GM18526 (cell line): ENCODE results near the gene PLCB4.

Source experiments
- POLR2A ChIP-seq: IDR thresholded peaks from 3 replicates; pipeline ENCODE4 v1.6.1; 2011; ENCODE audit not compliant: insufficient read length; ENCODE audit errors: extremely low read depth

The PLCB4 gene

DNA sequence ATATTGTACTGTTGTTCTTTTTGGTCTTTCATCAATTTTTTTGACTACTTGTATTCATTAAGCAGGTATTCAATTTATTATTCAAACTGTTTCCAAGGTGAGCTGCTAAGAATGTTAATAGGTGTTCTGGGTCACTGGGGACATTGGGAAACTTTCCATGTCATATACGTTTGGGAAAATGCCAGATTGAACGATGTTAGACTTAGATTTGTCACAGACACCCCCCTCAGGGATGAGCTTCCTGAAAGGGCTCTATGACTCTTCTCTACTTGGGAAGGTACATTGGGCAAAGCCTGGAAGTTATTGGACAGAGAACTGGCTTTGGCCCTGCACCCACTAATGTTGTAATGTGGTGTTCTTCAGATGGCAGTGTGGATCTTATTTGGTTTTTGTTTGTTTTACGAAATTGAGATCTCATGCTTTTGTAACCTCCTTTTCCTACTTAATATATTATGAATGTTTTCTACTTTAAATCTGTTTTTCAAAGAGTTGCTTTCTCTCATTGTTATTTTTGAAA, 42.1 kb downstream of the PLCB4 start:
- TF ChIP-seq POLR2A: no peak

DNA sequence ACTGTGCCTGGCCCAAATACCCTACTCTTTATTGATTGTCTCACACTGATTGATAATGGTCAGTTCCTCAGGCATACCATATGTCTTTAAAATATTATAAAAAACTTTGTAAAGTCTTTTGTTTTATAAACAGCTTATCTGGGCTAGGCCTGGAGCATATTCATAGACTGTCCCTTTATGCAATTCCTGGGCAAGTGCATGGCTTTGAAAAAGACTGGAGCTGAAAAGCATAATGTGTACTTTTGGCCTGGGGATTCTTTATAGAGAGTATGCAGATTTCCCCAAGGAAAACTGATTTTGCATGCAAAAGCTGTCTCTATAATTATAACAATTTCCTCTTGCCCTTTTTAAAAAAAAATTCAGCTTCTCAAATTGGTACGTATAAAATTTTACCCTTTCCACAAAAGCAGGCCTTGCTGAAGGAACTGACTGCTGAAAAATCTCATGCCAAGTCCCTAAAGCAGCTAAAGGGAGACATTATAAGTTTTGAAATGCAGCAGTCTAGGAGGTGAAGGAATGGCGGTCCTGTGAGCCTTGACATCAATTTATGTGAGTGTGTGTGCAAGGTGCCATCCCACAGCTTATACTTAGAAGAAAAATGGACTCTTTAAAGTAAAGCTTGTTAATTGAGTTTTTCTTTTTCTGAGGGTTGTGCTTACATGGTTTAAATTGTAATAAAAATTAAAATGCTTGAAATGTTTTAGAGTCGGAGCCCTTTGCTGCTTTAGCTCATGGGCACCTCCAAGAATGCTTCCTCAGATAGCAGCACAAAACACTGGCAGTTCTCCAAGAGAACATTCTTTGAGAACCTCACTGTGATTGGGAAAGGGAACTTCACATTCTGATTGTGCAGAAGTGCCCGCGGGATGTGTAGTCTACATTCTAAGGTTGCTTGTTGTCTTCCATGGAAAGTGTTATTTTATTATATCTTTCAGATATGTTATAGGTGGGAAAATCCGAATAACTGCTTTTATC, 43.9 kb downstream of the PLCB4 start:
- TF ChIP-seq POLR2A: no peak

DNA sequence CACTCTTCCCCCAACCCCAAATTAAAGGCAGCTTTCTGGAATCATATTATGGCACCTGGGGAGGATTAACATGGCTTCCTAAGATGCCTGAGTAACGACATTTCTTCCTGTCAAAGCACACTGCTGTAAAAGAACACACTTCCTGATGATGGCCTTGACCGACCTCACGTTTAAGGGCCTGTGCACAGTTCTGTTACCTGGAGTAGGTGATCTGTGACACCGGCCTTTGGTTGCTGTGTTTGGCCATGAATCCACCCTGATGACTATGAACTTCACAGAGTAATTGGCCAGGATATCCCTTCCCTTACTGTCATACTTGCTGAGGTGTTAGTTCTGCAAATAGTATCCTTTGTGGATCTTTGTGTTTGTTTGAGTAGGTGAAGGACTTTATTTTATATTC, 45.8 kb downstream of the PLCB4 start:
- TF ChIP-seq POLR2A: no peak

DNA sequence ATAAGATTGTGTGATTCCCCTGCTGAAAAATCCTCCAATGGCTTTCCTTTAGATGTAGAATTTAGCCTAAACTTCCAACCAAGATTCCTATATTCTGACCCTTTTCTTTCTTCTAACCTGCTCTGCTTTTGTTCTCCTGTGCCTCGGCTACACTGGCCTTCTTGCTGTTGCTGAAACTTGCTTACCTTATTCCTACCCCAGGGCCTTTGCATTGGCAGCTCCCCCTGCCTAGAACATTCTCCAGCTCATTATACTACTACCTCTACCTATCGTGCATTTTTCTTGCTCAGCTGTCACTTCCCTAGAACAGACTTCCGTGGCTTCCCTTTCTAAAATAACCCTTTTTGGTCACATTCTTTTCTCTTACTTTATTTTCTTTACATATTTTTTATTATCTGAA, 48.7 kb downstream of the PLCB4 start:
- TF ChIP-seq POLR2A: no peak

DNA sequence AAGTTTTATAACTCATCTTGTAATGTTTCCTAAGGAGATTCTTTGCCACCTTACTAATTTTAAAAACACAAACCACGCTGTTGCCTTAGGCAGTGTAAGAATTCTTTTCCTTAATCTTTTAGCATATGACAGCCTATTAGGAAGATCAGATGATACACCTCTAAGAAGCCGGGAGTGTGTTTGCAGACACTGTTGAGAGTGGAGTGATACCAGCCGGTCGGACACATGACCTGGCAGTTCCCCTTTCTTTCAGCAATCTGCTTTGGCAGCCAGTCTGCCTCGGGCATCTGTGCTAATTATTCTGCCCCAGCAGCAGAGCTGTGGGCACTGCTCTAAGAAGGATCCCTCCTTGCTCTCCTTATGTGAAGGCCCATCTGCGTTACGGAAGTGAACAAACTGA, 50.9 kb downstream of the PLCB4 start:
- no peak for TF ChIP-seq POLR2A

DNA sequence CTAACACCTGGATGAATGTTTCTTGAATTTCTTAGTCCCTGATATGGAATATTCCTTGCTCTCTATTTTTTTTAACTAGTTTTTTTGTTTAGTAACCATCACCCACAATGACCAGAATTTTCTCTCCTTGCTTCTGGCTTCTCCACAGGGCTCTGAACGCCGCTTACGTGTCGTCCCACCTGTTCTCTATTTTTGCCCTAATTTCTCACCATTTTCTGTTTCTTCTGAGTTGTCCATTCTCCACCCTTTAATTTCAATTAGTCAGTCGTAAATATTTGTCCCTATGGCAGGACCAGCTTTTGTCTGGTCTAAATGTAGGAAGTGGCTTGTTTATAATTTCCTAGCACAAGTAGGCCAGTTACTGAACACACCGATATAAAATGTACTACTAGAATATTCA, 52.3 kb downstream of the PLCB4 start:
- TF ChIP-seq POLR2A: no peak

DNA sequence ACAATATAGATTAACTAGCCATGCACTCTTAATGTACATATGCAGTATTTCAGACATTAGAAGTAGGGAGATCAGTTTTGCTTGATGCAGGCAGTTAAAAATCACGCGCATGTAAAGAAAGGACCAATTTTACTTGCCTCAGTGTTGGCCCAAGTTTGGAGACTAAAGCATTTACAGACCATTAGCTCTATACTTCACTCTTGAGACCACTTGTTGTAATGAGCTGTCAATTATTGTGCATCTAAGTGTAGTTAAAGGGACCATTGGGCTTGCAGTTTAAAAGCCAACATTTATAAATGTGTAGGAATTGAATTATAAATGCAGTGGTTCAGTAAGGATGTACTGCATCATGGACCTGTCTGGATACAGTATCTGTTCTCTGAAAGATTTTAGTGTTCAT, 53.7 kb downstream of the PLCB4 start:
- no peak for TF ChIP-seq POLR2A

DNA sequence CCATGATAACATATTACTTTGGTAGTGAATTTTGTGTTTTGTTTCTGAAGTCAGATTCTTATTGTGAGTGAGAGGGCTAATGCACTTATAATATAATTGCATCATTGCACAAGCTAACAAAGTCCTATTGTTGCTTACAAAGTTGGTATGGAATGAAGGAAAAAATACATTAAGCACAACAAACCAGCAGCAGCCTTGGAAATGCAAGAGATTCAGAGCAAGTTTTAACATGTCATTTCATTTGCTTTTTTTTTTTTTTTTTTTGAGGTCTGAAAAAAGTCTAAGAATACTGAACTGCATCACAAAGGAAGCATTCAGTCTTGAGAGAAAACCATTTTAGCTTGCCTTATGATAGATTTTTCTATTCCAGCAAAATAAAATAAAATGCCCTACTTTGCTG, 57.6 kb downstream of the PLCB4 start:
- no peak for TF ChIP-seq POLR2A

DNA sequence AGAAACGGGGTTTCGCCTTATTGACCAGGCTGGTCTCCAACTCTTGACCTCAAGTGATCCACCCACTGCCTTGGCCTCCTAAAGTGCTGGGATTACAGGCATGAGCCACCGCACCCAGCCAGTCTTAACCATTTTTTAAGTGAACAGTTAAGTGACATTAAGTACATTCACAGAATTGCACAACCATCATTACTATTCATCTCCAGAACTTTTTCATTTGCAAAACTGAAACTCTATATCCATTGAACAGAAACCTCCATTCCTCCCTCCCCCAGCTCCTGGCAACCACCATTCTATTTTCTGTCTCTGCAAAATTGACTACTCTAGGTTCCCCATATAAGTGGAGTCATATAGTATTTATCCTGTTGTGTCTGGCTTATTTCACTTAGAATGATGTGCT, 59.7 kb downstream of the PLCB4 start:
- TF ChIP-seq POLR2A: no peak

DNA sequence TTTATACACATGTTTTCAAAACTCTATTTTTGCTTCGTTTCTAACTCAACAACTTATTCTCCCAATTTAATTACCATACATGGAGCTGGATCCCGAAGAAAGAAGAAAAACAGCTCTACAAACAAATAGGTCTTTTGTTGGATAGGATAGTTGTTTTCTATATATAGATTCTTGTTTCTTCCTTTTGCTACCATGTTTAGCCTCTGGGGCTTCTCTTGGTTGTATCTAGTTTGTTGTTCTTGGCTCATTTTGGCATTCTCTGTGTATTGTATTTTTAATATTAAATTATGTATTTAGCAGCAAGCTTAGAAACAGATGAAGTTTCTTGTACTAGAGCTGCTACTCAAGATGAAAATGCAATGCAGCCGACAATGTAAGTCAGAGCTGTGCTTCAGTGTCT, 60.9 kb downstream of the PLCB4 start:
- TF ChIP-seq POLR2A: no peak

DNA sequence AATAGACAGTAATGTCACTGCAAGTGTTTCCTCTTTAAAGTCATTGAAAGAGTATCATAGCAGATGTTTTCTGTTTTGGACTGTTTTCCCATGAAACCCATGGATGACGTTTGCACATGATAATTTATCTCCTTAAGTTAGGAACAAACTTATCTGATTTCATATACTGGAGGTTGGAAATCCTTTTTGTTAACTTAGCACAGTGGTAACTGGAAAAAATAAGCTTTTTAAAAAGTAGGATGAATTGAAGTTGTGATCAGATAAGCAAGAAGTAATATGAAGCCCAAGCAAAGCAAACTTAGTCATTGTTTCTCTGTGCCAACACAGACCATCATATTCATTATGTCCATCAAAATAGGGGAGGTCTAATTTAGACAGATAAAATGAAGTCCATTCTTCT, 61.6 kb downstream of the PLCB4 start:
- no peak for TF ChIP-seq POLR2A

DNA sequence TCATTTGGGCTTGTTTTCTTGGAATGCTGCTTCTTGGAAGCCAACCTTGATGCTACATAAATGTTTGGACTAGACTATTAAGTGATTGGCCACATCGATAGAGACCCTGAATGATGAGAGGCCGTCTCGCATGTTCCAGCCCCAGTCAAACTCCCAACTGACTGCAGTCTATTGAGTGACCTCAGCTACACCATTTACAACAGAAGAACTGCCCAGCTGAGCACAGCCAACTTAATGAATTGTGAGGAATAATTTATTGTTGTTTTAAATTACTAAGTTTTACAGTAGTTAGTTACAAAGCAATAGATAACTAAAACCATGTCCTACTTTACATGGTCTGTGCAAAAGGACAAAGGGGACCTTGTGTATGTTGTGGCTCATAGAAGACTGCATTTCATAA, 63.0 kb downstream of the PLCB4 start:
- no peak for TF ChIP-seq POLR2A

DNA sequence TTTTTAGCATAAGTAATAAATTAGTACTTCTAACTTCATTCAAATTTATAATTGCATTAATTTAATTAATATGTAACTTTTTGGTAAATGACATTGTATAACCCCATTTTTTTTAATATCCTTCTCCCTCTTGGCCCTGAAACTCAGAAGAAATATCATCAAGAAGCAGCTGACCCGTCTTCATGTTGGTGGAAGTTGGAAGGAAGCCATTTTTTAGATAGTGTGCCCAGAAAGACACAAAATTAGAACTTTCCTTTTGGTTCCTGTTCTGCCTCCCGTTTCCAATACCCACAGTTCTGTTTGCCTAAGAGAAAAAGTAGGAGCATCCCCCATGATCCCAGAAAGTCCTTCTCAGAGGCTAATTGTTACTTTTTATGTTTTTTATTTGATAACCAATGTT, 65.5 kb downstream of the PLCB4 start:
- no peak for TF ChIP-seq POLR2A

DNA sequence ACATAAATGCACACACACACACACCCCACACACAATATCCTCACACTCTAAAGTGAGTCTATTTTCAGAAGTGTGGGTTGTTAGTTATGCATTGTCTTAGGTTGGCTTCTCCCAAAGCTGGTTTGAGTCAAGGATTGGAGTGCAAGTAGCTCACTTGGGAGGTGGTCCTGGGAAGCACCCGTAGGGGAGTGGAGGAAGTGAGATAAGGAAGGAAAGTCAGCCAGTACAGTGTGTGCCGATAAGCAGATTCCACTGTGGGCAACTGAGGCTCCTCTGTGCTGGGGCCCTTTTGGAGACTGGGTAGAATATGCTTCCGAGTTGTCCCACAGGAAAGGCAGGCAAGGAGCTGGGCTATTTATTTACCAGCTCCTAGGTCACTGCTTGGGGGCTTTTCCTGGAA, 67.2 kb downstream of the PLCB4 start:
- TF ChIP-seq POLR2A: no peak

DNA sequence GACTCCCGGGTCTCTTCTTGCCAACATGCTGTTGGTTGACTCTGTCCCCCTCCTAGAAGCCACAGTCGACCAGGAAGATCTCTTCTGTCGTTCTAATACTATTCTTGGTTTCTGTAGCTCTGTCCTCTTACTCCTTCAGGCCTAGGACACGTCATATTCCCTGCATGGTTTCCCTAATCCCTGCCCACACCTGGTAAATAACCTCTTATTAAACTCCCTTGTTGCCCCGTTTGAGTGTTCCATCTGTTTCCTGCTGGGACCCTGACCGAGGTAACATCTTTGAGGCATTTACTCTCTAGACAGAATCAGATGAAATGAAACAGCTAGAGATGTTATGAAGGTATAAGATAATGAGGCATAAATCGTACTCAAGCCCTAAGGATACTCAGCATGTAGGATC, 68.1 kb downstream of the PLCB4 start:
- no peak for TF ChIP-seq POLR2A

DNA sequence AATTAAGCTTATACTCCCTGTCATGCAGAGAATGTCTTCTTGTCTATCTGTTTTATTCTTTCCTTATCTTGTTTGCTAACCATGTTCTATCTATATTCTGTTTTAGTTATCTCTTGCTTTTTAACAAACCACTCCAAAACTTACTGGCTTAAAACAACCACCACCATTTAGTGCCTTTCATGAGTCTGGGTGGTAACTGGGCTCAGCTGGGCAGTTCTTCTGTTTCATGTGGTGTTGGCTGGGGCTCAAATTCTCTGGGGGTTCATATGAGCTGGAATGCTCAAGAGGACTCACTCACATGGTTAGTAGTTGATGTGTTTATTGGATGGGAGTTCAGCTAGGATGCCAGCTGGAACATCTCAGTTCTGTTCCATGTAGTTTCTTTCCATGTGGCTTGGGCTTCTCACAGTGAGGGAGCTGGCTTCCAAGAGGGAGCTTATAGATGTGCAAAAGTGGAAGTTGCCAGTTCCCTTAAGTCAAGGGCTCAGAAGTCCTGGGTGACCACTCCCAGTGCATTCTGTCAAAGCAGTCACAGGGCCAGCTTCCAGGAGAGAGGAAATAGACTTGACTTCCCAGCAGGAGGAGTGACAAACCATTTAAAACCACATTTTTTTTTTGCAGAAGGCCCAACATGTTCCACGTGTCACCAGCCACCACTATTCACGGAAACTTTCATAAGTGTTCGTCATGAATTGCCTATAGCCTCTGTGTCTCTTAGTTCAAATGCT, 70.4 kb downstream of the PLCB4 start:
- TF ChIP-seq POLR2A: no peak

DNA sequence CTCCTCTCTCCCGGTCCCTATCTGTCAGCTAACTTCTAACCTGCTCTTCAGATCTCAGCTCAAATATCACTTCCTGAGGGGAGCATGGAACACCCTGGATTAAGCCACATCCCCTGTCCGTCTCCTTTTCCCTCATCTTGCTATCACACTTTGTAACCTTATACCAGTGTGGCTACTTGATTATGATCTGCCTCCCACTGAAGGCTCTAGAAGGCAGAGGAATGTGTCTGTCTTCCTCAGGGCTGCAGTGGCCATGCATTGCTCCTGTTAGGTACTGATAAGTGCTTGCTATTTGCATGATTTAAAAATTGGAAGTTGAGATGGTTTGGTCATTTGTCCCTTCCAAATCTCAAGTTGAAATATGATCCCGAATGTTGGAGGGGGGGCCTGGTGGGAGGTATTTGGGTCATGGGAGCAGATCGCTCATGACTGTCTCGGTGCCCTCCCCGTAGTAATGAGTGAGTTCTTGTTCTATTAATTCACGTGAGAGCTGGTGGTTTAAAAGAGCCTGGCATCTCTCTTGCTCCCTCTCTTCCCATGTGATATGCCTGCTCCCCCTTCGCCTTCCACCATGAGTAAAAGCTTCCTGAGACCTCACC, 71.4 kb downstream of the PLCB4 start:
- TF ChIP-seq POLR2A: no peak
